GM12801 (cell line): ENCODE results near the gene STAT5B.

Source experiments
- TF ChIP-seq, protein P1 (sequence below): IDR thresholded peaks from one replicate; pipeline ENCODE4 v1.5.1; 2011; ENCODE audit warnings: control low read depth; ENCODE audit not compliant: insufficient read length; ENCODE audit errors: extremely low read depth

Gene STAT5B

DNA sequence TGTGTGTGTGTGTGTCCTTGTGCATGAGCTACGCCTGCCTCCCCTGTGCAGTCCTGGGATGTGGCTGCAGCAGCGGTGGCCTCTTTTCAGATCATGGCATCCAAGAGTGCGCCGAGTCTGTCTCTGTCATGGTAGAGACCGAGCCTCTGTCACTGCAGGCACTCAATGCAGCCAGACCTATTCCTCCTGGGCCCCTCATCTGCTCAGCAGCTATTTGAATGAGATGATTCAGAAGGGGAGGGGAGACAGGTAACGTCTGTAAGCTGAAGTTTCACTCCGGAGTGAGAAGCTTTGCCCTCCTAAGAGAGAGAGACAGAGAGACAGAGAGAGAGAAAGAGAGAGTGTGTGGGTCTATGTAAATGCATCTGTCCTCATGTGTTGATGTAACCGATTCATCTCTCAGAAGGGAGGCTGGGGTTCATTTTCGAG is 34.6 kb upstream of the STAT5B start:
- TF ChIP-seq, protein P1, sequence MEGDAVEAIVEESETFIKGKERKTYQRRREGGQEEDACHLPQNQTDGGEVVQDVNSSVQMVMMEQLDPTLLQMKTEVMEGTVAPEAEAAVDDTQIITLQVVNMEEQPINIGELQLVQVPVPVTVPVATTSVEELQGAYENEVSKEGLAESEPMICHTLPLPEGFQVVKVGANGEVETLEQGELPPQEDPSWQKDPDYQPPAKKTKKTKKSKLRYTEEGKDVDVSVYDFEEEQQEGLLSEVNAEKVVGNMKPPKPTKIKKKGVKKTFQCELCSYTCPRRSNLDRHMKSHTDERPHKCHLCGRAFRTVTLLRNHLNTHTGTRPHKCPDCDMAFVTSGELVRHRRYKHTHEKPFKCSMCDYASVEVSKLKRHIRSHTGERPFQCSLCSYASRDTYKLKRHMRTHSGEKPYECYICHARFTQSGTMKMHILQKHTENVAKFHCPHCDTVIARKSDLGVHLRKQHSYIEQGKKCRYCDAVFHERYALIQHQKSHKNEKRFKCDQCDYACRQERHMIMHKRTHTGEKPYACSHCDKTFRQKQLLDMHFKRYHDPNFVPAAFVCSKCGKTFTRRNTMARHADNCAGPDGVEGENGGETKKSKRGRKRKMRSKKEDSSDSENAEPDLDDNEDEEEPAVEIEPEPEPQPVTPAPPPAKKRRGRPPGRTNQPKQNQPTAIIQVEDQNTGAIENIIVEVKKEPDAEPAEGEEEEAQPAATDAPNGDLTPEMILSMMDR: no peak

DNA sequence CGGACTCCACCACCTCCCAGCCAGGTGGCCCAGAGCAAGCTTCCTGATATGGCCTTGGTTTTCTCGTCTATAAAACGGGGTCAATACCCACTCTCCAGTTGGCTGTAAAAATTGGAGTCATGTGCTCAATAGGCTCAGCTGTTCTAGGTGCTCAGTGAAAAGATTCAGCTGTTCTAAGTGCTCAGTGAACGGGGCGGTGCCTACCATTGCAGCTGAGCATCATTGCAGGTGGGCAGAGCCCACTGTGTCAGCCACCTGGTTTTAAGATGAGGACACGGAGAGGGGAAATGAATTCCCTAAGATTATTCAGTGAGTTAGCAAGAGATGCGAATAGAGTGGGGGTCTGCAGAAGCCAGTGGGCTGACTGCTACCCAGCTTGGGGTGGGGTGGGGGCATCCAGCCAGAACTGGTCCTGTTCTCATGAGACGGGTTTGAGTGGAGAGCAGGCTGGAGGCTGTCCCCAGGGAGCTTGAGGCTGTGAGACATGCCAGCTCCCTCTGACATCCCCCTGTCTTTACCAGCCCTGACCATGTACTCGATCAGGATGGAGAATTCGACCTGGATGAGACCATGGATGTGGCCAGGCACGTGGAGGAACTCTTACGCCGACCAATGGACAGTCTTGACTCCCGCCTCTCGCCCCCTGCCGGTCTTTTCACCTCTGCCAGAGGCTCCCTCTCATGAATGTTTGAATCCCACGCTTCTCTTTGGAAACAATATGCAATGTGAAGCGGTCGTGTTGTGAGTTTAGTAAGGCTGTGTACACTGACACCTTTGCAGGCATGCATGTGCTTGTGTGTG is 34.0 kb upstream of the STAT5B start:
- TF ChIP-seq, protein P1: no peak

DNA sequence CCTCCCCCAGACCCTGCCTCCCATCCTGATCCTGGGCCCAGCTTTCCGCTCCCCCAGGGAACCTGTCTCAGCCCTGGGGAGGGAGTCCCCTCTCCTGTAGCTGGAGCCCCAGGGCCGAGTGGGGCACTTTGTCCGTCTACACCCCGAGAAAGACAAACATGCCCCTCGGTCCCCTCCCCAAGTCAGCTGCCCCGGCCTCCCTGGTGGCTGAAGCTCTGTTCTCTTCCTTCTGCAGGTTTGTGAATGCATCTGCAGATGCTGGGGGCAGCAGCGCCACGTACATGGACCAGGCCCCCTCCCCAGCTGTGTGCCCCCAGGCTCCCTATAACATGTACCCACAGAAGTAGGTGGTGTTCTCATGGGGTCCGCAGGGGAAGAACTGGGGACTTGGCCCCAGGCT is 33.0 kb upstream of the STAT5B start:
- TF ChIP-seq, protein P1: no peak

DNA sequence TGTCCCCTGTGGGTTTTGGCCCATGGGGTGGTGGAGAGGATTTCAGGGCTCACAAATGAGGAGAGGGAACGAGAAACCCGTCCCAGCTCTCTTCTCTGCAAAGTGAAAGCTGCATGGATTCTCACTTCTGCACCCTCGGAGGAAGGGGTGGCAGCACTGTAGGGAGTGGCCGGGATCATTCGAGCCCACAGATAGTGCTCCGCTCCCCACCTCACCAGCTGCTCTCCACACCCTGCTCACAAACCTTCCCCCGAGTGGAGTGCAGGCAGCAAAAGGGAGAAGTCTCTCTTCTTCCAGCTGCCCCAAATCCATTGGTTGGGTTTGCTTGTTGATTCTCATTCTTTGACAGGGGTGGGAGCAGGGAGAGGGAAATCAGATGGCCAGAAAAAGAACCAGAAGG is 32.3 kb upstream of the STAT5B start:
- TF ChIP-seq, protein P1: no peak

DNA sequence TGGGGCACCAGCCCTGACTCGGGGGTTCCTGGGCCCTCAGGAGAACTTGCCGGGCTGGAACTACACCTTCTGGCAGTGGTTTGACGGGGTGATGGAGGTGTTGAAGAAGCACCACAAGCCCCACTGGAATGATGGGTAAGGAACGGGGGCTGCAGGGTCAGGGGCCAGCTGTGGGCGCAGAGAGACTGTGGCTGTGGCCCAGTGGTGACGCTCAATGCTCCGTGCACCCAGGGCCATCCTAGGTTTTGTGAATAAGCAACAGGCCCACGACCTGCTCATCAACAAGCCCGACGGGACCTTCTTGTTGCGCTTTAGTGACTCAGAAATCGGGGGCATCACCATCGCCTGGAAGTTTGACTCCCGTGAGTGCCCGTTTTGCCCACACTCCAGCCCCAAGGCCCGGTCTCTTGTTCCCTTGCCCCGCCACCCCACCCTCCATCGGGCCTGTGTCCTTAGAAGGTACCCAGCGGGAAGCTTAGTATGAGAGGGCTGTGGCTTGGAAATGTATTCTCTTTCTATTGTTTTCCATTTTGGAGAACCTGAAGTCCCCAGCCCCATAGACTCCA is 31.3 kb upstream of the STAT5B start:
- TF ChIP-seq, protein P1: no peak

DNA sequence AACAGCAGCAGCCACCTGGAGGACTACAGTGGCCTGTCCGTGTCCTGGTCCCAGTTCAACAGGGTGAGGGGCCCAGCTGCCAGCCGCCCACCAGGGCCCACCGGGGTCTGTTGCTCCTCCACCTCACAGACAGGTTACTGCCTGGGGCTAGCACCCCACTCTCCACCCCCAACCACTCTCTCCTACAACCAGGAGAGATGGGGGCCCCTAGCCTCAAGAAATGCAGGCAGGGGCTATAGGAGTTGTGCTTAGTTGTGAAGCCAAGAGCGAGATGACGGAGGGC is 30.1 kb upstream of the STAT5B start:
- TF ChIP-seq, protein P1: no peak

DNA sequence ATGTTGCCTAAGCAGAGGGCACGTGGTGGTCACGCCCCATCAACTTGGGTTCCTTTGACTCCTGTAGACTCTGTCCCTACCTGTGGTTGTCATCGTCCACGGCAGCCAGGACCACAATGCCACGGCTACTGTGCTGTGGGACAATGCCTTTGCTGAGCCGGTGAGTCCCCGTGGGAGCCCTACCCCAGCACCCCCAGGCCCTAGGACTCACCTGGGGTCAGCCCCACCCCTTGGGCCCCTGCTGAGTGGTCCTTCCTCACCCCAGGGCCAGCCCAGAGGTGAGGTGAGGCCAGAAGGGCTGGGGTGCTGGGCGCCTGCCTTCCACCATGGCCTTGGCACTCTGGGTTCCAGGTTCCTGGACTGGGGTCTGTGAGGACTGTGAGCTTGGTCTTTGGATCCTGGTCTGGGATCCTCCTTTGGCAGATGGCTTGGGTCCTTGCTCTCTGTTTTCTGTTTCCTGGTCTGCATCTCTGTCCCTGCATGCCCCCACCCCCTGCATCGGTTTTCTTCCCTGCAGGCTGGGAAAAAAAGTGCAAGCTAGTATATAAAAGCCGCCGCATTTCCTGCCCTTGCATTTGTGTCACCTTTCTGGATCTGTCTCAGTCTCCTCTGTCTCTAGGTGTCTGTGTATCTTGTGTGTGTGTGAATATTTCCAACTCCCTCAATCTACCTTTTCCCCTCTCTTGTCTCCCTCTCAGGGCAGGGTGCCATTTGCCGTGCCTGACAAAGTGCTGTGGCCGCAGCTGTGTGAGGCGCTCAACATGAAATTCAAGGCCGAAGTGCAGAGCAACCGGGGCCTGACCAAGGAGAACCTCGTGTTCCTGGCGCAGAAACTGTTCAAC is 29.6 kb upstream of the STAT5B start:
- TF ChIP-seq, protein P1: no peak
